Mesendoderm (in vitro differentiated cells): ENCODE data around the gene HERC6. TPM values are rescaled to one million over a fixed set of nuclear protein-coding genes. Genes with fewer than 3 reads are reported as not detected.

Source experiments
- DNase-seq: peaks from one replicate; pipeline ENCODE4 v3.0.0; 2013
- H2AK5ac ChIP-seq: 2 replicates; pipeline ENCODE4 v1.6.1; 2013; ENCODE audit warnings: low read length, inconsistent platforms
- H2BK120ac ChIP-seq: 2 replicates; pipeline ENCODE4 v1.6.1; 2013; ENCODE audit warnings: low read depth, mild to moderate bottlenecking, low read length, moderate library complexity, mixed read lengths
- H2BK15ac ChIP-seq: replicated peaks from 2 replicates; pipeline ENCODE4 v1.6.1; 2013; ENCODE audit warnings: low read depth, mild to moderate bottlenecking, moderate library complexity
- H2BK5ac ChIP-seq: 2 replicates; pipeline ENCODE4 v1.6.1; 2013; ENCODE audit warnings: low read length, inconsistent platforms
- H3K18ac ChIP-seq: 2 replicates; pipeline ENCODE4 v1.6.1; 2013; ENCODE audit warnings: mild to moderate bottlenecking, low read length, mixed read lengths
- H3K23ac ChIP-seq: one replicate; pipeline ENCODE4 v1.6.1; 2013; ENCODE audit warnings: low read length
- H3K27ac ChIP-seq: 2 replicates; pipeline ENCODE4 v1.5.1; 2013; ENCODE audit warnings: low read depth, mild to moderate bottlenecking, inconsistent platforms, low read length, moderate library complexity
- H3K27me3 ChIP-seq: 2 replicates; pipeline ENCODE4 v1.6.1; 2013; ENCODE audit warnings: low read length, control low read depth, mild to moderate bottlenecking, inconsistent platforms; ENCODE audit not compliant: insufficient read depth, poor library complexity
- H3K36me3 ChIP-seq: 2 replicates; pipeline ENCODE4 v1.6.1; 2013; ENCODE audit warnings: low read length, inconsistent platforms; ENCODE audit not compliant: control insufficient read depth, insufficient read depth
- H3K4ac ChIP-seq: one replicate; pipeline ENCODE4 v1.6.1; 2013; ENCODE audit warnings: low read depth, mild to moderate bottlenecking, low read length, moderate library complexity
- H3K4me1 ChIP-seq: 2 replicates; pipeline ENCODE4 v1.6.1; 2013; ENCODE audit warnings: low read depth, low read length, inconsistent platforms; ENCODE audit not compliant: control insufficient read depth
- H3K4me2 ChIP-seq: 2 replicates; pipeline ENCODE4 v1.6.1; 2013; ENCODE audit warnings: low read length
- H3K4me3 ChIP-seq: 2 replicates; pipeline ENCODE4 v1.5.1; 2013; ENCODE audit warnings: mild to moderate bottlenecking, low read length
- H3K56ac ChIP-seq: one replicate; pipeline ENCODE4 v1.6.1; 2013; ENCODE audit warnings: low read length
- H3K79me1 ChIP-seq: 2 replicates; pipeline ENCODE4 v1.6.1; 2013; ENCODE audit warnings: low read length, inconsistent platforms
- H3K79me2 ChIP-seq: 2 replicates; pipeline ENCODE4 v1.6.1; 2013; ENCODE audit warnings: mild to moderate bottlenecking, low read length; ENCODE audit not compliant: control insufficient read depth, insufficient read depth
- H3K9ac ChIP-seq: 2 replicates; pipeline ENCODE4 v1.6.1; 2013; ENCODE audit warnings: low read length, inconsistent platforms
- H4K5ac ChIP-seq: one replicate; pipeline ENCODE4 v1.6.1; 2013; ENCODE audit warnings: low read length
- H4K8ac ChIP-seq: one replicate; pipeline ENCODE4 v1.6.1; 2013; ENCODE audit warnings: low read depth, mild to moderate bottlenecking, control low read depth, low read length, moderate library complexity
- WGBS: extraction: QIAGEN DNeasy Blood & Tissue Kit; methylation state at CpG from one replicate; pipeline ENCODE4 v1.1.7; 2013; ENCODE audit warnings: low lambda C conversion rate, missing lambda C conversion rate; ENCODE audit not compliant: insufficient coverage; ENCODE audit errors: extremely low coverage; 5-methylcytosine and 5-hydroxymethylcytosine counted together
- small RNA-seq: library from polyadenylated mRNA; stranded (forward); fragments of <200 nt; extraction: miRNeasy Mini kit (QIAGEN cat#:217004); gene quantifications from one replicate; pipeline ENCODE3, GENCODE V24; 2013; ENCODE audit not compliant: insufficient read depth

HERC6 gene

GRCh38 chr4:88481537-88481936 is 102.9 kb downstream of the HERC6 start:
- Histone ChIP-seq H3K18ac (no peak overlapping the region), H2BK120ac (no peak overlapping the region), H3K4ac (no peak overlapping the region), H2AK5ac (no peak overlapping the region), H2BK5ac (no peak overlapping the region), H3K79me2 (no peaks in the 10 kb centered on the region), H3K23ac (no peak overlapping the region), H3K36me3 (no peaks in the 10 kb centered on the region), H3K27ac (no peak overlapping the region), H3K27me3 (no peaks in the 10 kb centered on the region), H3K9ac (no peak overlapping the region), H3K4me1 (no peaks in the 10 kb centered on the region), H3K56ac (no peak overlapping the region), H3K4me2 (no peak overlapping the region), H2BK15ac (no peak overlapping the region), H3K4me3 (no peak overlapping the region), H4K5ac (no peak overlapping the region), H4K8ac (no peak overlapping the region), H3K79me1 (no peaks in the 10 kb centered on the region)
- WGBS = no CpG with 5 or more reads among the region's 1 CpG
- DNase-seq = no peak

- no peak overlapping the region for H3K18ac ChIP-seq
- no peaks in the 10 kb centered on the region for H3K36me3 ChIP-seq
- no peak for DNase-seq
- H3K9ac ChIP-seq = no peak overlapping the region
- H3K4me1 ChIP-seq = no peaks in the 10 kb centered on the region
- H4K8ac ChIP-seq = no peak overlapping the region
- H3K4ac ChIP-seq = no peak overlapping the region
- H3K23ac ChIP-seq = no peak overlapping the region
- H3K4me3 ChIP-seq = no peak overlapping the region
- no peak overlapping the region for H4K5ac ChIP-seq
- WGBS = no CpG with 5 or more reads among the region's 4 CpGs
- H3K79me2 ChIP-seq = no peaks in the 10 kb centered on the region
- H2BK15ac ChIP-seq = no peak overlapping the region
- no peak overlapping the region for H2BK5ac ChIP-seq
- no peak overlapping the region for H3K27ac ChIP-seq
- no peaks in the 10 kb centered on the region for H3K79me1 ChIP-seq
- H3K56ac ChIP-seq = no peak overlapping the region
- H3K4me2 ChIP-seq = no peak overlapping the region
- no peaks in the 10 kb centered on the region for H3K27me3 ChIP-seq
- H2AK5ac ChIP-seq = no peak overlapping the region
- H2BK120ac ChIP-seq = no peak overlapping the region
Observed at GRCh38 chr4:88489100-88489761, 110.6 kb downstream of the HERC6 start.

Small RNAs within 50 kb of the gene (small RNA-seq; reads per million reads assigned to genes)
- gene RF00019 = not detected
